Fibroblast of skin of left biceps (primary cell): ENCODE results near the gene ISYNA1.

Source experiments
- DNase-seq, 2 experiments: peaks; one replicate each; pipeline ENCODE4 v3.0.0-alpha.2; 2013; ENCODE audit warnings: low read depth in 2 of 2

ISYNA1 gene

GRCh38 chr19:18392417-18392816 is 45.5 kb downstream of the ISYNA1 start:
- DNase-seq, result no peak

GRCh38 chr19:18391509-18392075 is 46.3 kb downstream of the ISYNA1 start:
- no peak for DNase-seq

GRCh38 chr19:18390065-18390907 is 47.6 kb downstream of the ISYNA1 start:
- no peak for DNase-seq

- no peak for DNase-seq
Observed at GRCh38 chr19:18389726-18390064, 48.2 kb downstream of the ISYNA1 start.

DNA sequence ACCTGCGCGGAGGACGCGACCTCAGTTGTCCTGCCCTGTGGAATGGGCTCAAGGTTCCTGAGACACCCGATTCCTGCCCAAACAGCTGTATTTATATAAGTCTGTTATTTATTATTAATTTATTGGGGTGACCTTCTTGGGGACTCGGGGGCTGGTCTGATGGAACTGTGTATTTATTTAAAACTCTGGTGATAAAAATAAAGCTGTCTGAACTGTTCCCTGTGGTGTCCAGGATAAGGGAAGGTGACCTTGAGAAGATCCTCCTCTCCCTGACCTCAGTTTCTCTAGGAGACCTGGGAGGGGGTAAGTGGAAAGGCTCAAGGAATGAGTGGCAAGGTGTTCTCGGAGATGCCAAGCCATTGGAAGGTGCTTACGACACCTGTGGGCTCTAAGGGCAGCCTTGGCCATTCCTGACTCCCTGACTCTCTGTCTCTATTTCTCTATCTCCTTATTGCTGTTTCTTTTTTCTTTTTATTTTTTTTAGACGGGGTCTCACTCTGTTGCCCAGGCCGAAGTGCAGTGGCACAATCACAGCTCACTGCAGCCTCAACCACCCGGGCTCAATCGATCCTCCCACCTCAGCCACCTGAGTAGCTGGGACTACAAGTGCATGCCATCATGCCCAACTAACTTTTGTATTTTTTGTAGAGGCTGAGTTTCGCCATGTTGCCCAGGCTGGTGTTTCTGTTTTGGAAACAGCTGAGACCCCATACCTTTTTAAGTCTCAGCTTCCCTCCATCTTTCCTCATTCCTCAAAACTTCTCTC is 48.8 kb downstream of the ISYNA1 start:
- no peak for DNase-seq

- DNase-seq, result no peak
Observed at GRCh38 chr19:18388100-18388959, 49.6 kb downstream of the ISYNA1 start.

DNA sequence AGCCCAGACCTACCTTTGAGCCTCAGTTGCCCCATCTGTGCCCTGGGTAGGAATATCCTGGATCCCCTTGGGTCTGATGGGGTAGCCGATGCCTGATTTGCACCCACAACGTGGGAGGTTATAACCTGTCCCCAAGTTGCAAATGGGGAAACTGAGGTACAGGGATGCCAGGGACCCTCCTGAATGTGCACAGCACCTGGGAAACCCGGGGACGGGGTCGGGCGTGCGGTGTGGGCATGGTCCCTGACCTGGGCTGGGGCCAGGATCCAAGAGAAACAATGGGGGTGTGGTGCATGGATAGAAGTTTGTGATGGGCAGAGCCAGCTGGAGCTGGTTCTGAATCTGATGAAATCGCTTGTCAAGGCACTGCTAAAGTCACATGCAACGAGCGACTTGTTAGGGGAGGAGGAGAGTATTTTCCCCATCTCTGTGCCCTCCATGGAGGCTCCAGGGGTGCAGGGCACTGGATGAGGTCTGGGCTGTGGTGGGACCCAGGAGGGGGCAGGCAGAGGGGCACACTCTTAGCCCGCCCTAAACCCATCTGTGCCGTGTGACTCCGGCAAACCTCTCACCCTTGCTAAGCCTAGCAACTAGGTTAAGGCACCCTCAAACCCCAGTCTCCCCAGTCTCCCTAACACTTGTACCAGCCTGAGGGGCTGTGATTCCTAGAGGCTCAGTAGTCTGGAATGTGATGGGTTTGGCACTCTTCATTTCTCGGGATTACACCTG is 51.2 kb downstream of the ISYNA1 start:
- peak in 1 of 2 experiments; percentile 28 for DNase-seq

DNA sequence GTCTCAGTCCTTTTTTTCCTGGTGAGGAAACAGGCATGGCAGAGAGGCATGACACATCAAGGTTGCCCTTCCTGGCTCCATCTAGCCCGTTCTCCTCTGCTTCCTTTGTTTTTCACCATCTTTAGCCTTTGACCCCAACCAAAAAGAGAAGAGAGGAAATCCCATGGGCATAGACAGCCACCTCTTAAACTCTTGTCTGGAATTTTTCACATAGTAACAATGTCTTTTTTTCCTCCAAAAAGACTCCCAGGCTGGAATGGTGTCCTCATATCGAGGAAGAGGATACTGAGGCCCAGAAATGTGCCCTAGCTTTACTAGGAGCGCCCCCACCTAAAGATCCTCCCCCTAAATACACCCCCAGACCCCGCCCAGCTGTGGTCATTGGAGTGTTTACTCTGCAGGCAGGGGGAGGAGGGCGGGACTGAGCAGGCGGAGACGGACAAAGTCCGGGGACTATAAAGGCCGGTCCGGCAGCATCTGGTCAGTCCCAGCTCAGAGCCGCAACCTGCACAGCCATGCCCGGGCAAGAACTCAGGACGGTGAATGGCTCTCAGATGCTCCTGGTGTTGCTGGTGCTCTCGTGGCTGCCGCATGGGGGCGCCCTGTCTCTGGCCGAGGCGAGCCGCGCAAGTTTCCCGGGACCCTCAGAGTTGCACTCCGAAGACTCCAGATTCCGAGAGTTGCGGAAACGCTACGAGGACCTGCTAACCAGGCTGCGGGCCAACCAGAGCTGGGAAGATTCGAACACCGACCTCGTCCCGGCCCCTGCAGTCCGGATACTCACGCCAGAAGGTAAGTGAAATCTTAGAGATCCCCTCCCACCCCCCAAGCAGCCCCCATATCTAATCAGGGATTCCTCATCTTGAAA is 52.0 kb downstream of the ISYNA1 start, which contains the start of gene GDF15:
Gene GDF15 (plus strand): TSS at position 484 of the 868 bp plus-strand sequence. CDS start 32 bp downstream, at position 516.
- DNase-seq, result no peak

DNA sequence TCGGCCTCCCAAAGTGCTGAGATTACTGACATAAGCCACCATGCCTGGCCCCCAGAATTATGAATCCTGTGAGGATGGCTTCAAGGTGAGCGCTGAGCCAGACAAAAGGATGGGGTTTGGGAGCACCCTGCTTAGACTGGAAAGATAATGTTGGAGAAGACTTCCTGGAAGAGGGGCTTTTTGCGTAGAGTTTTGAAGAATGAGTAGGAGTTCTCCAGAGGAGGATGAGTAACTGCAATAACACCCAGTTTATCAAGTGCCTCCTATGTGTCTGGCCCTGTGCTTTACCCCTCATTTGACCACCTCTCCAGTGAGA is 52.6 kb downstream of the ISYNA1 start:
- no peak for DNase-seq

DNA sequence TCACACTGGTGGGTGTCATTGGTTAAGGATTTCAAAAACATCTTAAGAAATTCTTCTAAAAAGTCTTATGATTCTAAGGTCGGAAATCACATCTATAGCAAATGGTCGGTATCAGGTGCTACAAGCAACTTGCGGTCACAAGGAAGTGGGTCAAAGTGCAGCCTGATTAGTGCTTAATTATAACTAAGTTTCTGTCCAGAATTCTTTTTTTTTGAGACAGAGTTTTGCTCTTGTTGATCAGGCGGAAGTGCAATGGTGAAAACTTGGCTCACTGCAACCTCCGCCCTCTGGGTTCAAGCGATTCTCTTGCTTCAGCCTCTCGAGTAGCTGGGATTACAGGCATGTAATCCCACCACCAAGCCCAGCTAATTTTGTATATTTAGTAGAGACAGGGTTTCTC is 53.2 kb downstream of the ISYNA1 start:
- no peak for DNase-seq
